K562 (cell line): Measurements from ENCODE around the gene COL5A1. TPM values are rescaled to one million over a fixed set of nuclear protein-coding genes. Genes with fewer than 3 reads are reported as not detected.

Experiments
- ATAC-seq: fragments of 200-7000 bp; cut with Tn5 transposase; 3 replicates; pipeline ENCODE4 v1.9.1; 2020; ENCODE audit warnings: moderate library complexity
- BruUV-seq: library from RNA; stranded (reverse); fragments of 400-500 nt; replicated peaks from 2 replicates; lab custom pipeline; 2021; lab: Mats Ljungman, UMichigan
- CTCF ChIA-PET: fragments of 300-600 bp; formaldehyde crosslinking; extraction: SDS; loops from one replicate; lab custom pipeline; 2021; ENCODE audit warnings: low intra/inter-chr PET ratio; lab: Yijun Ruan, JAX
- POLR2A ChIA-PET: fragments of 300-600, 350-650 bp; sonication (Branson Sonifier 250); formaldehyde crosslinking; extraction: SDS; loops from one replicate; lab custom pipeline; 2021; ENCODE audit warnings: antibody characterized with exemption, inconsistent platforms; lab: Yijun Ruan, JAX
- DNase-seq, 4 experiments: peaks; one replicate each; pipeline versions ENCODE4 v3.0.0 to v3.0.0-alpha.2; 2011 to 2018; ENCODE audit warnings: low spot score in 3 of 4, mixed read lengths in 3 of 4; ENCODE audit errors: extremely low read depth in 1 of 4
- FAIRE-seq: peaks from 2 replicates; lab custom pipeline; 2011; peaks lifted over from hg19 to GRCh38; lab: Jason Lieb, UNC
- H2AFZ ChIP-seq: 2 replicates; pipeline ENCODE4 v1.6.0; 2011; ENCODE audit warnings: low read depth, low read length, control low read depth, inconsistent platforms
- H3K27ac ChIP-seq: fragments of 200-600 bp; 3 replicates; pipeline ENCODE4 v1.8.0; 2011; ENCODE audit warnings: low read depth, mild to moderate bottlenecking, control low read depth, inconsistent platforms, low read length, moderate library complexity, mixed read lengths; ENCODE audit errors: extremely low read depth
- H3K27me3 ChIP-seq, 2 experiments: fragments of 300-600 bp in 1 of 2; 2 replicates in 1 of 2; 3 replicates in 1 of 2; pipeline versions ENCODE4 v1.6.0 to v1.8.0; 2011; ENCODE audit warnings: inconsistent platforms in 2 of 2, low read length in 2 of 2, mild to moderate bottlenecking in 1 of 2, mixed read lengths in 1 of 2, moderate library complexity in 1 of 2; ENCODE audit not compliant: control insufficient read depth in 2 of 2, insufficient read depth in 2 of 2
- H3K36me3 ChIP-seq: fragments of 300-600 bp; 3 replicates; pipeline ENCODE4 v1.8.0; 2011; ENCODE audit warnings: mild to moderate bottlenecking, low read length, inconsistent platforms; ENCODE audit not compliant: control insufficient read depth, insufficient read depth
- H3K4me1 ChIP-seq, 2 experiments: fragments of 200-600 bp in 1 of 2; replicated peaks in 1 of 2; 2 replicates in 1 of 2; 3 replicates in 1 of 2; pipeline versions ENCODE4 v1.5.1 to v1.8.0; 2011; ENCODE audit warnings: inconsistent platforms in 2 of 2, low read length in 2 of 2, mild to moderate bottlenecking in 1 of 2, mixed read lengths in 1 of 2, moderate library complexity in 1 of 2; ENCODE audit not compliant: control insufficient read depth in 2 of 2, insufficient read depth in 2 of 2
- H3K4me2 ChIP-seq: 2 replicates; pipeline ENCODE4 v1.6.1; 2011; ENCODE audit warnings: low read length, control low read depth, inconsistent platforms, mixed read lengths; ENCODE audit not compliant: insufficient read depth
- H3K4me3 ChIP-seq: fragments of 200-600 bp; sonication (generic), shearing (Covaris generic); 2 replicates; pipeline ENCODE4 v1.5.1; 2016; ENCODE audit warnings: control low read depth, inconsistent platforms
- H3K79me2 ChIP-seq: fragments of 200-600 bp; 3 replicates; pipeline ENCODE4 v1.8.0; 2011; ENCODE audit warnings: low read length, inconsistent platforms; ENCODE audit not compliant: control insufficient read depth, insufficient read depth
- H3K9ac ChIP-seq, 2 experiments: 2 replicates each; pipeline versions ENCODE4 v1.6.0 to v1.6.1; 2011; ENCODE audit warnings: low read depth in 2 of 2, low read length in 2 of 2, control low read depth in 1 of 2, inconsistent platforms in 1 of 2, mild to moderate bottlenecking in 1 of 2, mixed read lengths in 1 of 2; ENCODE audit not compliant: insufficient read depth in 1 of 2
- H3K9me1 ChIP-seq: one replicate; pipeline ENCODE4 v1.6.0; 2011; ENCODE audit warnings: inconsistent platforms, mild to moderate bottlenecking, low read length, moderate library complexity; ENCODE audit not compliant: control insufficient read depth, insufficient read depth
- H3K9me3 ChIP-seq: replicated peaks from 2 replicates; pipeline ENCODE4 v1.5.1; 2011; ENCODE audit warnings: low read depth, low read length, inconsistent platforms; ENCODE audit not compliant: control insufficient read depth, insufficient read depth
- H4K20me1 ChIP-seq: replicated peaks from 2 replicates; pipeline ENCODE4 v1.6.1; 2011; ENCODE audit warnings: low read length, inconsistent platforms, mixed read lengths; ENCODE audit not compliant: control insufficient read depth, insufficient read depth
- CHD1 ChIP-seq: fragments of 200-600 bp; sonication (generic); IDR thresholded peaks from one replicate; pipeline ENCODE4 v1.6.1; 2012; ENCODE audit warnings: mild to moderate bottlenecking, moderate library complexity, low read length, inconsistent platforms
- CSDE1 ChIP-seq, 2 experiments: fragments of 450-650 bp; IDR thresholded peaks; 2 replicates each; pipeline ENCODE4 v1.6.1; 2016; ENCODE audit warnings: mild to moderate bottlenecking in 1 of 2
- MXI1 ChIP-seq: IDR thresholded peaks from 2 replicates; pipeline ENCODE4 v1.6.1; 2011; ENCODE audit warnings: low read depth, mild to moderate bottlenecking, improper control_type of control experiment, low read length
- NBN ChIP-seq: fragments of 450-650 bp; IDR thresholded peaks from 2 replicates; pipeline ENCODE4 v1.6.1; 2016; ENCODE audit warnings: low read depth, mild to moderate bottlenecking
- TAL1 ChIP-seq: fragments of 450-650 bp; IDR thresholded peaks from 2 replicates; pipeline ENCODE4 v1.6.1; 2016; ENCODE audit warnings: mild to moderate bottlenecking
- ZNF212 ChIP-seq: fragments of 450-650 bp; formaldehyde crosslinking; IDR thresholded peaks from 2 replicates; pipeline ENCODE4 v1.4.0; 2020; ENCODE audit warnings: mild to moderate bottlenecking
- ZNF316 ChIP-seq: fragments of 450-650 bp; IDR thresholded peaks from 2 replicates; pipeline ENCODE4 v1.6.1; 2016
- ZNF354B ChIP-seq: fragments of 250-450 bp; sonication (Bioruptor Pico); IDR thresholded peaks from 2 replicates; pipeline ENCODE4 v1.4.0; 2020
- WGBS: fragments of 100-300 bp; shearing (Covaris generic); methylation state at CpG from one replicate; pipeline ENCODE4 v1.1.6; 2016; ENCODE audit warnings: low coverage, mixed read lengths; ENCODE audit not compliant: insufficient coverage; ENCODE audit errors: missing lambda C conversion rate; 5-methylcytosine and 5-hydroxymethylcytosine counted together
- in situ Hi-C: fragments of 300-500 bp; cut with MboI; formaldehyde crosslinking; loops from 4 replicates; pipeline ENCODE4 v1.15.0; 2018; ENCODE audit warnings: inconsistent platforms, mixed read lengths
- intact Hi-C: fragments of 100-400 bp; cut with micrococcal nuclease; formaldehyde crosslinking; loops from 2 replicates; pipeline ENCODE4 v1.14.2; 2022
- polyA plus RNA-seq, 8 experiments: library from polyadenylated mRNA; depleted of rRNA in 4 of 8; stranded (reverse) in 5 of 8; unstranded in 3 of 8; fragments of >200 nt; fragmentation: Nextera tagmentation in 2 of 8; fragmentation: Illumina TruSeq in 1 of 8; extraction: Ambion mirVana in 2 of 8; extraction: Trizol in 1 of 8; gene quantifications; 2 replicates each; pipeline versions ENCODE4 v1.2.1 to v1.2.3, GENCODE V29; 2011 to 2014; ENCODE audit warnings: inconsistent platforms in 1 of 8, missing spikeins in 1 of 8
- total RNA-seq, 7 experiments: library from RNA; depleted of rRNA in 6 of 7; stranded (reverse); fragments of >200 nt in 6 of 7; fragmentation: Illumina TruSeq in 2 of 7; extraction: Trizol in 2 of 7; gene quantifications; 2 replicates each; pipeline versions ENCODE4 v1.2.1 to v1.2.3, GENCODE V29; 2011 to 2021; ENCODE audit warnings: low replicate concordance in 1 of 7
- TF ChIP-seq, protein P1 (sequence below): fragments of 450-650 bp; IDR thresholded peaks from 2 replicates; pipeline ENCODE4 v1.6.1; 2017; ENCODE audit warnings: antibody characterized with exemption, mild to moderate bottlenecking
- TF ChIP-seq, protein P2 (sequence below): fragments of 450-650 bp; IDR thresholded peaks from 2 replicates; pipeline ENCODE4 v1.6.1; 2018; ENCODE audit not compliant: partially characterized antibody

Gene COL5A1
- total and polyA plus RNA-seq, 9 of the 15 experiments (the other 6 are each of a cell fraction or from before 2014, with no cell fraction given), result under 0.01 to 0.13 (median 0.04) TPM; not detected in 6

DNA sequence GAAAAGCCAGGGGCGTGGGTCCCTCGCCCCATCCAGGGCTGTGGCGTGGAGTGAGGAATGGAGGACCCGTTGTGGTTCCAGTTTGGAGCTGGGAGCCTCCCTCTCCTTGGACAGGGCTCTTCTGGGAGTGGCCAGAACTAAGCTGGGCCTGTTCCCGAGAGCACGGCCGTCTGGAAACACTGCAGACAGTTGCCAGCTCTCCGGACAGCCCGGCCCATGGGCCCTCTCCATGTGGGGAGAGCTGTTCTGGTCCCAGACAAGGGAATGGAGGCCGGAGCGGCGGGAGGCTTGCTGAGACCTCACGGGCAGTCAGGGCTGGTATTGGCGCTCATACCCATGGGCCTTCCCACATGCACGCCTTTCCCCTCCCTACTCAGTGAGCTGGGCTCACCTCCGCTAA lies 193.8 kb downstream of the COL5A1 start:
- Histone ChIP-seq H4K20me1 (peaks cover 12% of the 10 kb centered on the region; the same call in 1 of the 2 replicates), H3K9me3 (no peaks in the 10 kb centered on the region), H3K27me3 (peaks cover 8 to 87% of the 10 kb centered on the region in 2 experiments; a peak in 4 of 5 replicates), H3K27ac (no peak overlapping the region), H3K4me2 (no peak overlapping the region), H3K79me2 (no peaks in the 10 kb centered on the region), H3K9me1 (no peaks in the 10 kb centered on the region), H3K36me3 (no peaks in the 10 kb centered on the region), H3K9ac (no peak overlapping the region), H3K4me3 (no peak overlapping the region), H2AFZ (no peak overlapping the region), H3K4me1 (peaks cover 0 to 3% of the 10 kb centered on the region in 2 experiments; a peak in 1 of 5 replicates)
- ChIA-PET POLR2A (no interaction called here), CTCF (no interaction called here)
- DNase-seq (no peak), FAIRE-seq (no peak), ATAC-seq (no peak)
- WGBS, result 0% methylated on average over 12 of the region's 16 CpGs
- TF ChIP-seq CHD1, result no peak
- TF ChIP-seq TAL1, result no peak
- TF ChIP-seq NBN, result no peak
- no peak for TF ChIP-seq ZNF354B (CRISPR knock-in tag)
- no peak for TF ChIP-seq ZNF316
- BruUV-seq, result no TSS peak
- intact Hi-C loops, result no loop called here
- in situ Hi-C loops, result no loop called here

DNA sequence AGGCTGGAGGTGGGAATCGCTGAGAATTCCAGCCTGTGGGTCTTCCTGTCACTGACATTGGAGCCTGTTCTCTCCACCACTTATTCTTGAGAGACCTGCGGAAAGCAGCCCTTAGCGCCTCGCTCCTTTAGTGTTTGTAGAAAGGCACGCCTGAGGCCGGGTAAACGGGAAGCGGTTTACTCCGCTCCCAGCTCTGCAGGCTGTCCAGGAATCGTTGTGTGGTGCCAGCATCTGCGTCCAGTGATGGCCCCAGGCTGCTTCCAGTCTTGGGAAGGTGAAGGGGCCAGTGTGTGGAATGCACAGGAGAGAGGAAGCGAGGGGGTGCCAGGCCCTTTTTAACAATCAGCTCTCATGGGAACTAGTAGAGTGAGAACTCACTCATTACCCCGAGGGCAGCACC lies 194.4 kb downstream of the COL5A1 start:
- no TSS peak for BruUV-seq
- in situ Hi-C loops, result no loop called here
- TF ChIP-seq, protein P1, sequence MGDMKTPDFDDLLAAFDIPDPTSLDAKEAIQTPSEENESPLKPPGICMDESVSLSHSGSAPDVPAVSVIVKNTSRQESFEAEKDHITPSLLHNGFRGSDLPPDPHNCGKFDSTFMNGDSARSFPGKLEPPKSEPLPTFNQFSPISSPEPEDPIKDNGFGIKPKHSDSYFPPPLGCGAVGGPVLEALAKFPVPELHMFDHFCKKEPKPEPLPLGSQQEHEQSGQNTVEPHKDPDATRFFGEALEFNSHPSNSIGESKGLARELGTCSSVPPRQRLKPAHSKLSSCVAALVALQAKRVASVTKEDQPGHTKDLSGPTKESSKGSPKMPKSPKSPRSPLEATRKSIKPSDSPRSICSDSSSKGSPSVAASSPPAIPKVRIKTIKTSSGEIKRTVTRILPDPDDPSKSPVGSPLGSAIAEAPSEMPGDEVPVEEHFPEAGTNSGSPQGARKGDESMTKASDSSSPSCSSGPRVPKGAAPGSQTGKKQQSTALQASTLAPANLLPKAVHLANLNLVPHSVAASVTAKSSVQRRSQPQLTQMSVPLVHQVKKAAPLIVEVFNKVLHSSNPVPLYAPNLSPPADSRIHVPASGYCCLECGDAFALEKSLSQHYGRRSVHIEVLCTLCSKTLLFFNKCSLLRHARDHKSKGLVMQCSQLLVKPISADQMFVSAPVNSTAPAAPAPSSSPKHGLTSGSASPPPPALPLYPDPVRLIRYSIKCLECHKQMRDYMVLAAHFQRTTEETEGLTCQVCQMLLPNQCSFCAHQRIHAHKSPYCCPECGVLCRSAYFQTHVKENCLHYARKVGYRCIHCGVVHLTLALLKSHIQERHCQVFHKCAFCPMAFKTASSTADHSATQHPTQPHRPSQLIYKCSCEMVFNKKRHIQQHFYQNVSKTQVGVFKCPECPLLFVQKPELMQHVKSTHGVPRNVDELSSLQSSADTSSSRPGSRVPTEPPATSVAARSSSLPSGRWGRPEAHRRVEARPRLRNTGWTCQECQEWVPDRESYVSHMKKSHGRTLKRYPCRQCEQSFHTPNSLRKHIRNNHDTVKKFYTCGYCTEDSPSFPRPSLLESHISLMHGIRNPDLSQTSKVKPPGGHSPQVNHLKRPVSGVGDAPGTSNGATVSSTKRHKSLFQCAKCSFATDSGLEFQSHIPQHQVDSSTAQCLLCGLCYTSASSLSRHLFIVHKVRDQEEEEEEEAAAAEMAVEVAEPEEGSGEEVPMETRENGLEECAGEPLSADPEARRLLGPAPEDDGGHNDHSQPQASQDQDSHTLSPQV, result no peak
- TF ChIP-seq ZNF212 (CRISPR knock-in tag), result no peak
- TF ChIP-seq, protein P2, sequence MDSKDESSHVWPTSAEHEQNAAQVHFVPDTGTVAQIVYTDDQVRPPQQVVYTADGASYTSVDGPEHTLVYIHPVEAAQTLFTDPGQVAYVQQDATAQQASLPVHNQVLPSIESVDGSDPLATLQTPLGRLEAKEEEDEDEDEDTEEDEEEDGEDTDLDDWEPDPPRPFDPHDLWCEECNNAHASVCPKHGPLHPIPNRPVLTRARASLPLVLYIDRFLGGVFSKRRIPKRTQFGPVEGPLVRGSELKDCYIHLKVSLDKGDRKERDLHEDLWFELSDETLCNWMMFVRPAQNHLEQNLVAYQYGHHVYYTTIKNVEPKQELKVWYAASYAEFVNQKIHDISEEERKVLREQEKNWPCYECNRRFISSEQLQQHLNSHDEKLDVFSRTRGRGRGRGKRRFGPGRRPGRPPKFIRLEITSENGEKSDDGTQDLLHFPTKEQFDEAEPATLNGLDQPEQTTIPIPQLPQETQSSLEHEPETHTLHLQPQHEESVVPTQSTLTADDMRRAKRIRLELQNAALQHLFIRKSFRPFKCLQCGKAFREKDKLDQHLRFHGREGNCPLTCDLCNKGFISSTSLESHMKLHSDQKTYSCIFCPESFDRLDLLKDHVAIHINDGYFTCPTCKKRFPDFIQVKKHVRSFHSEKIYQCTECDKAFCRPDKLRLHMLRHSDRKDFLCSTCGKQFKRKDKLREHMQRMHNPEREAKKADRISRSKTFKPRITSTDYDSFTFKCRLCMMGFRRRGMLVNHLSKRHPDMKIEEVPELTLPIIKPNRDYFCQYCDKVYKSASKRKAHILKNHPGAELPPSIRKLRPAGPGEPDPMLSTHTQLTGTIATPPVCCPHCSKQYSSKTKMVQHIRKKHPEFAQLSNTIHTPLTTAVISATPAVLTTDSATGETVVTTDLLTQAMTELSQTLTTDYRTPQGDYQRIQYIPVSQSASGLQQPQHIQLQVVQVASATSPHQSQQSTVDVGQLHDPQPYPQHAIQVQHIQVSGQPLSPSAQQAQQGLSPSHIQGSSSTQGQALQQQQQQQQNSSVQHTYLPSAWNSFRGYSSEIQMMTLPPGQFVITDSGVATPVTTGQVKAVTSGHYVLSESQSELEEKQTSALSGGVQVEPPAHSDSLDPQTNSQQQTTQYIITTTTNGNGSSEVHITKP, result no peak
- no peak for TF ChIP-seq MXI1
- no peak for TF ChIP-seq CSDE1 (IDR thresholded peaks at IDR 0.05)

More for the DNA sequence above, 194.4 kb downstream of the COL5A1 start:
- no peak for DNase-seq
- Histone ChIP-seq H4K20me1 (peaks cover 12% of the 10 kb centered on the region; the same call in 1 of the 2 replicates), H3K27me3 (peaks cover 8 to 83% of the 10 kb centered on the region in 2 experiments; a peak in 4 of 5 replicates), H3K9me1 (no peaks in the 10 kb centered on the region), H3K4me3 (no peak overlapping the region), H3K9ac (no peak overlapping the region), H3K36me3 (no peaks in the 10 kb centered on the region), H3K27ac (no peak overlapping the region), H2AFZ (no peak overlapping the region), H3K79me2 (no peaks in the 10 kb centered on the region), H3K9me3 (no peaks in the 10 kb centered on the region), H3K4me2 (no peak overlapping the region), H3K4me1 (peaks cover 0 to 3% of the 10 kb centered on the region in 2 experiments; a peak in 1 of 5 replicates)
- intact Hi-C loops, result no loop called here
- WGBS, result 2% methylated on average over 12 of the region's 13 CpGs
- ChIA-PET POLR2A (no interaction called here), CTCF (no interaction called here)
- ATAC-seq, result no peak
- no peak for FAIRE-seq
